Retinal pigment epithelial cell (primary cell): ENCODE measurements around the gene RNASET2.

Experiments used
- DNase-seq: peaks from one replicate; pipeline ENCODE4 v3.0.0-alpha.2; 2010; ENCODE audit warnings: low read depth
- H3K4me3 ChIP-seq: 2 replicates; pipeline ENCODE4 v1.5.1; 2011; ENCODE audit warnings: mild to moderate bottlenecking, low read length, control low read depth, moderate library complexity
- TF ChIP-seq, protein P1 (sequence below): conservative IDR thresholded peaks from 2 replicates; pipeline ENCODE4 v1.5.1; 2011; ENCODE audit warnings: low read depth, low read length, control low read depth, inconsistent platforms

The RNASET2 gene

DNA sequence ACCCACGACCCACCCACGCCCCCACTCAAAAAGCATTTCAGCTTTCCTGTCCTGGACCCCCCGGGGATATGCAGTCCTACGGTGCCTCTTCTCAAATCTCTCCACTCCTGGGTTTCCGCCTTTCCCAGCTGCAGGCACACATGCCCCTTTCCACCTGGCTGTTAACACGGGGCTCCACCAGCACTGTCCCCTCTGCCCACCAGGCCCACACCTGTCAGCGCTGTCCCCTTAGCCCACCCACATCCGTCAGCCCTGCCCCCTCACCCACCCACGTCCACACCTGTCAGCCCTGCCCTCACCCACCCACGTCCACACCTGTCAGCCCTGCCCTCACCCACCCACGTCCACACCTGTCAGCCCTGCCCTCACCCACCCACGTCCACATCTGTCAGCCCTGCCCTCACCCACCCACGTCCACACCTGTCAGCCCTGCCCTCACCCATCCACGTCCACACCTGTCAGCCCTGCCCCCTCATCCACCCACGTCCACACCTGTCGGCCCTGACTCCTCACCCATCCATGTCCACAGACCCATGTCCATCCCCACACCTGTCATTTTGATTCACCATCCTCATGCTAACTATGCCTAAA lies 11.6 kb downstream of the RNASET2 start:
- no peak overlapping the region for H3K4me3 ChIP-seq
- TF ChIP-seq, protein P1, sequence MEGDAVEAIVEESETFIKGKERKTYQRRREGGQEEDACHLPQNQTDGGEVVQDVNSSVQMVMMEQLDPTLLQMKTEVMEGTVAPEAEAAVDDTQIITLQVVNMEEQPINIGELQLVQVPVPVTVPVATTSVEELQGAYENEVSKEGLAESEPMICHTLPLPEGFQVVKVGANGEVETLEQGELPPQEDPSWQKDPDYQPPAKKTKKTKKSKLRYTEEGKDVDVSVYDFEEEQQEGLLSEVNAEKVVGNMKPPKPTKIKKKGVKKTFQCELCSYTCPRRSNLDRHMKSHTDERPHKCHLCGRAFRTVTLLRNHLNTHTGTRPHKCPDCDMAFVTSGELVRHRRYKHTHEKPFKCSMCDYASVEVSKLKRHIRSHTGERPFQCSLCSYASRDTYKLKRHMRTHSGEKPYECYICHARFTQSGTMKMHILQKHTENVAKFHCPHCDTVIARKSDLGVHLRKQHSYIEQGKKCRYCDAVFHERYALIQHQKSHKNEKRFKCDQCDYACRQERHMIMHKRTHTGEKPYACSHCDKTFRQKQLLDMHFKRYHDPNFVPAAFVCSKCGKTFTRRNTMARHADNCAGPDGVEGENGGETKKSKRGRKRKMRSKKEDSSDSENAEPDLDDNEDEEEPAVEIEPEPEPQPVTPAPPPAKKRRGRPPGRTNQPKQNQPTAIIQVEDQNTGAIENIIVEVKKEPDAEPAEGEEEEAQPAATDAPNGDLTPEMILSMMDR: no peak
- DNase-seq: no peak

DNA sequence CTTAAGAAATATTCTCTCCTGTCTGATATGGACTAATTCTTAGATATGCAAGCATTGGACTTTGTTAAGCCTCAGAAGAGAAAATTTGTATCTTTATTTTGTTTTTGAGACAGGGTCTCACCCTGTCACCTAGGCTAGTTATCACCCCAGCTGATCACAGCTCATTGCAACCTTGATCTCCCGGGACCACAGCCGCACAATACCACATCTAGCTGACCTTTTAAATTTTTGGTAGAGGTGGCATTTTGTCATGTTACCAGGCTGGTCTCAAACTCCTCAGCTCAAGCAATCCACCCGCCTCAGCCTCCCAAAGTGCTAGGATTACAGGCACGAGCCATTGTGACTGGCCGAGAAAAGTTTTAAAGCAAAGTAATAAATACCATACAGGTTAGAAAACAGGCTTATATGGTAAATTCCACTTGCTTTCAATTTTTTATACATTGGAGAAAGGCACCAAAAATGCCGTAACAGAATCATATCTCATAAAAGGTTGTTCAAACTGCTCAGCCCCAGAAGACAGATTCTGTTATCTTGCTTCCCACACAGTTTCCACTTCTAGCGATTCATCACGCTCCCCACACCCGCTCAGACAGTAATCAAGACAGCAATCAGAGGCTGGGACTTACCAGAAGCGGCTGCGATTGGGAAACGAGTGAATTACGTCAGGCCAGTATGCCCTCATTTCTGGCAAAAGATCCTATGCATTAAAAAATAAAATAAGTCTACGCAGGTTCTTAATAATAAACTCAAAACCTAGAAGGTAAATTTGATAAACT lies 13.8 kb downstream of the RNASET2 start:
- TF ChIP-seq, protein P1: no peak
- H3K4me3 ChIP-seq: no peak overlapping the region
- no peak for DNase-seq

- no peak for DNase-seq
- no peak overlapping the region for H3K4me3 ChIP-seq
- TF ChIP-seq, protein P1: no peak
Measured at GRCh38 chr6:166940643-166941068, 15.7 kb downstream of the RNASET2 start.

DNA sequence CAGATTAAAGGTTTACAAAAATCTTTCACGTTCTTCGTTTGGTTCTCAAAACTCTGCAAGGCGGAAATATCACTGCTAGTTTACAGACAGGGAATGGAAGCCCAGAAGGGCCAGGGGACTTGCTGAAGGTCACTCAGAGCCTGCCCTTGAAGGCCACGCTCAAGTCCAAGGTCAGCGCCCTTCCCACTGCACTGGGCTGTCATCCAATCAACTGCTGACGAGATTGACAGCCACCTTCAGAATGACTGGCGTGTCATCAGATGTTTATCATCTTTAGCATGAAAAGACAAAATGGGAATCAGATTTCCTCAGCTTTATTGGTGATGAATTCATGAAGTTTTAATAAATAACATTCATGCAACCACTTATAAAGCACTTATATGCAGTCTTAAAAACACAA lies 16.5 kb downstream of the RNASET2 start:
- no peak overlapping the region for H3K4me3 ChIP-seq
- DNase-seq: no peak
- TF ChIP-seq, protein P1: no peak

GRCh38 chr6:166939345-166939744 lies 17.0 kb downstream of the RNASET2 start:
- TF ChIP-seq, protein P1: no peak
- DNase-seq: no peak
- no peak overlapping the region for H3K4me3 ChIP-seq

DNA sequence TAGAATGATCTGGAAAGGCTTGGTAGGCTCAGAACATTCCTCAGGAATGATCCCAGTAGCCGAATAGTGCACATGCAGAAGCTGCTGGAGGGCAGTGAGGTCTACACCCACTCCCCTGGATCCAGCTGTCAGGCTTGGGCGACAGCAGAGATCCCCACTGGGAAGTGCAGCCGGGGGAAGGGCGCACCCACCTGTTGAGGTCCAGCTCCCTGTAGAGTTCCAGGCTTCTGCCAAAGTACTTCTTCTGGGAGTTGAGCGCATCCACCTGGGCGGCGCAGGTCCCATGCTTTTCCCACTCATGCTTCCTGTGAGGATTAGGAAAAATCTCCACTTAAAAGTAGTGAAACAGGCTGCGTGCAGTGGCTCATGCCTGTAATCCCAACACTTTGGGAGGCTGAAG lies 17.6 kb downstream of the RNASET2 start:
- DNase-seq: no peak
- TF ChIP-seq, protein P1: no peak
- no peak overlapping the region for H3K4me3 ChIP-seq

DNA sequence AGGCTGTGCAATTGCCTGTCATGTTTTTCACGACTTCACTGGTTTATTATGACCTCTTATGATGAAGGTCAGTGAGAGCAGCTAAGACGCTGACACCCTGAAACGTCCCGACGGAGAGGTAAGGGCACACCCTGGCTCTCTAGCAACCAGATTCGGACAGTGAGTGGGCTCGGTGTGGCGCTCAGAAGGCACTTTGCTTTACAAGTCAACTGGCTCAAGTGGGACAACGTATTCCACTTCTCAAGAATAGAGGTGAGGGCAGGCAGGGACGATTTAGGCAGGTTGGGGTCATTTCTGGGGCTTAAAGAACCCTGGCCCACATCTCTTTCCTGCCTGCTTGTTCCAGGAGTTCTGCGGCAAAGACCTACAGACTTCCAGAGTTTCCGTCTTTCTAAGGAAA lies 18.2 kb downstream of the RNASET2 start:
- DNase-seq: no peak
- TF ChIP-seq, protein P1: no peak
- H3K4me3 ChIP-seq: no peak overlapping the region
